ENCODE results near the gene SERPINF2. TPM values are rescaled to one million over a fixed set of nuclear protein-coding genes. Genes with fewer than 3 reads are reported as not detected.

The SERPINF2 gene
- total RNA-seq, 2 donors from 2014 or later, result 0.29 to 0.67 TPM

Other genes with a start within 250 kb of the SERPINF2 start
- gene INPP5K, start 226.3 kb upstream of the SERPINF2 start, total RNA-seq, result 100 to 1,000 TPM; 172 to 189 TPM
- 10 to 100 TPM; 41.6 to 48.0 TPM for gene PITPNA, start 180.1 kb upstream of the SERPINF2 start, total RNA-seq
- 1 to 10 TPM; 5.1 to 7.4 TPM for gene SLC43A2, start 114.0 kb upstream of the SERPINF2 start, total RNA-seq
- 1 to 10 TPM; 1.6 to 2.3 TPM for gene SCARF1, start 97.1 kb upstream of the SERPINF2 start, total RNA-seq
- gene RILP, start 93.0 kb upstream of the SERPINF2 start, total RNA-seq, result 1 to 10 TPM; 2.3 to 3.0 TPM
- gene PRPF8, start 58.0 kb upstream of the SERPINF2 start, total RNA-seq, result 100 to 1,000 TPM; 451 to 472 TPM
- gene TLCD2, start 32.5 kb upstream of the SERPINF2 start, total RNA-seq, result 1 to 10 TPM in 1 of 2 donors, under 1 TPM in 1; 0.26 to 1.4 TPM
- 10 to 100 TPM; 38.2 to 41.2 TPM for gene WDR81, start 18.2 kb upstream of the SERPINF2 start, total RNA-seq
- under 1 TPM in 1 of 2 donors, not detected in 1; 0.52 TPM for gene SERPINF1, start 19.2 kb downstream of the SERPINF2 start, total RNA-seq
- gene SMYD4, start 87.0 kb downstream of the SERPINF2 start, total RNA-seq, result 10 to 100 TPM; 16.0 to 16.8 TPM
- gene RPA1, start 87.1 kb downstream of the SERPINF2 start, total RNA-seq, result 10 to 100 TPM; 67.4 to 81.4 TPM